ENCODE measurements around the gene PLEKHN1.
"Not testable (repeated sequence)": the region's sequence is repeated elsewhere in the genome, so short reads cannot be mapped to it uniquely, and the experiment has no call there.

The PLEKHN1 gene

DNA sequence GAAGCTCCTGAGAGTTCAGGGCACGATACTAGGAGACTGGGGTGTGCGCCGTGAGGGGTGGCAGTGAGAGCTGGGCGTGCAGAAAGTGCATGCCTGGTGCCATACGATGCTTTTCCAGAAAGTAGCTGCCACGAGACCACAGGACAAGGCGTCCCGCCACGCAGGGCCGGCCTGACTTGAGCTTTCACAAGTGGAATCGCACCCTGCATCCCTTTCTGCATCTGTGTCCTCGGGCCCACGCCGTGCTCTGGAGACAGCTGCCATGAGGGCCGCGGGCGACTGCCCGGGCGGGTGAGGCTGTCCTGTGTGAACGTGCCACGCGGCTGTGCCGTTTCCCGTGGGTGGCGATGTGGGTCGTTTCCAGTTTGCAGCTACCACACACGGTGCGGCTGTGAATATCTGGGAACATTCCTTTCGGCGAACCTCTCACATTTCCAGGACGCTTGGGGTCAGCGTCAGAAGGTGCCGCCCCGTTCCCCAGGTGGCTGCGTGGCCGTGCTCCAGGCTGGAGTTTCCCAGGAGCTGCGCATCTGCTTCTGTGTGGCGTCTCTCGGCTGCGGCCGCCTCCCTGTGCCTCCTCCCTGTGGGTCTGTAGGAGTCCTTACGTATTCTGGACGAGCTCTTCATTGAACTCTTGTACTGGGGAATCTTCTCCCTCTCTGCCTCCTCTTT is 16.6 kb downstream of the PLEKHN1 start:
- TF ChIP-seq FOXP2 (optimal IDR thresholded peaks at IDR 0.05; ENCODE audit: control extremely low read depth, extremely low read length, insufficient read depth) (no peak), POLR2AphosphoS5 (IDR thresholded peaks at IDR 0.05; ENCODE audit: borderline replicate concordance, low read depth, low read length) (no peak), EZH2 (IDR thresholded peaks at IDR 0.05) (no peak)
- no peak overlapping the region for H3K27ac ChIP-seq
- no peak overlapping the region for H3K4me3 ChIP-seq
- no peaks in the 10 kb centered on the region for H3K9me3 ChIP-seq (ENCODE audit: low read depth, low read length)
- H3K9ac ChIP-seq (ENCODE audit: insufficient read length), result no peak overlapping the region
- no peak for DNase-seq (ENCODE audit: low read depth, low spot score)
- no peaks in the 10 kb centered on the region for H3K36me3 ChIP-seq (ENCODE audit: insufficient read depth, low read length)

GRCh38 chr1:983798-984475 is 17.7 kb downstream of the PLEKHN1 start:
- Histone ChIP-seq H3K9me3 (ENCODE audit: low read depth, low read length) (no peaks in the 10 kb centered on the region), H3K27ac (no peak overlapping the region), H3K9ac (ENCODE audit: insufficient read length) (no peak overlapping the region), H3K4me3 (no peak overlapping the region; the same call in 1 of the 2 replicates), H3K36me3 (ENCODE audit: insufficient read depth, low read length) (no peaks in the 10 kb centered on the region)
- DNase-seq (ENCODE audit: low read depth, low spot score), result no peak
- TF ChIP-seq FOXP2 (optimal IDR thresholded peaks at IDR 0.05; ENCODE audit: control extremely low read depth, extremely low read length, insufficient read depth) (no peak), EZH2 (IDR thresholded peaks at IDR 0.05) (no peak), POLR2AphosphoS5 (IDR thresholded peaks at IDR 0.05; ENCODE audit: borderline replicate concordance, low read depth, low read length) (no peak)

GRCh38 chr1:984476-984814 is 18.2 kb downstream of the PLEKHN1 start:
- no peak for DNase-seq (ENCODE audit: low read depth, low spot score)
- Histone ChIP-seq H3K9ac (ENCODE audit: insufficient read length) (no peak overlapping the region), H3K9me3 (ENCODE audit: low read depth, low read length) (no peaks in the 10 kb centered on the region), H3K27ac (no peak overlapping the region), H3K36me3 (ENCODE audit: insufficient read depth, low read length) (no peaks in the 10 kb centered on the region), H3K4me3 (no peak overlapping the region; the same call in 1 of the 2 replicates)
- TF ChIP-seq EZH2 (IDR thresholded peaks at IDR 0.05) (no peak), POLR2AphosphoS5 (IDR thresholded peaks at IDR 0.05; ENCODE audit: borderline replicate concordance, low read depth, low read length) (no peak), FOXP2 (optimal IDR thresholded peaks at IDR 0.05; ENCODE audit: control extremely low read depth, extremely low read length, insufficient read depth) (no peak)

DNA sequence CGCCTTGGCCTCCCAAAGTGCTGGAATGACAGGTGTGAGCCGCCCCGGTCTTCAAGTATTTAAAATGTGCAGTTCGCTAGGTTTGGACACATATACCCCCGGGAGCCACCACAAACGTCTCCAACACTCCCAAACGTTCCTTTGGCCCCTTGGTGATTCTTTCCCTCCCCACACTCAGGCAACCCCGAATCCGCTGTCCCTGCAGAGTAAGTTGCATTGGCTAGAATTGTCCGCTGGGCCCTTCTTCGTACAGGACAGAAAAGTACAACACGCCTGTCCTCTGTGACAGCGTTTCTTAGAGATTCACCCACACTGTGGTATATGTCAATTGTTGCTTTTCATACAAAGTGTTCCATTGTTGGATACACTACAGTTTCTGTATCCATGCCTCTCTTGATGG is 18.8 kb downstream of the PLEKHN1 start:
- DNase-seq (ENCODE audit: low read depth, low spot score), result no peak
- no peak overlapping the region for H3K27ac ChIP-seq
- TF ChIP-seq FOXP2 (optimal IDR thresholded peaks at IDR 0.05; ENCODE audit: control extremely low read depth, extremely low read length, insufficient read depth), result no peak
- no peak for TF ChIP-seq EZH2 (IDR thresholded peaks at IDR 0.05)
- no peak for TF ChIP-seq POLR2AphosphoS5 (IDR thresholded peaks at IDR 0.05; ENCODE audit: borderline replicate concordance, low read depth, low read length)
- no peaks in the 10 kb centered on the region for H3K36me3 ChIP-seq (ENCODE audit: insufficient read depth, low read length)
- H3K4me3 ChIP-seq, result no peak overlapping the region
- H3K9me3 ChIP-seq (ENCODE audit: low read depth, low read length), result no peaks in the 10 kb centered on the region
- H3K9ac ChIP-seq (ENCODE audit: insufficient read length), result no peak overlapping the region

GRCh38 chr1:988061-988460 is 21.8 kb downstream of the PLEKHN1 start:
- not testable (repeated sequence) for DNase-seq (ENCODE audit: low read depth, low spot score); H3K9me3 ChIP-seq (ENCODE audit: low read depth, low read length); H3K27ac ChIP-seq; H3K4me3 ChIP-seq; H3K36me3 ChIP-seq (ENCODE audit: insufficient read depth, low read length); H3K9ac ChIP-seq (ENCODE audit: insufficient read length)

DNA sequence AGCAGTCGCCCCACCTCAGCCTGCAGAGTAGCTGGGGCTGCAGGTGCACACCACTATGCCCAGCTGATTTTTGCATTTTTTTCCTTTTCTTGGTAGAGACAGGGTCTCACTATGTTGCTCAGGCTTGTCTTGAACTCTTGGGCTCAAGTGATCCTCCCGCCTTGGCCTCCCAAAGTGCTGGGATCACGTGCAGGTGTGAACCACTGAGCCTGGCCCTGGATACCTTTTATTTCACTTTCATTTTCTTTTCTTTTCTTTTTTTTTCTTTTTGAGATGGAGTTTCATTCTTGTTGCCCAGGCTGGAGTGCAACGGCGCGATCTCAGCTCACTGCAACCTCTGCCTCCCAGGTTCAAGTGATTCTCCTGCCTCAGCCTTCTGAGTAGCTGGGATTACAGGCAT is 25.0 kb downstream of the PLEKHN1 start:
- DNase-seq (ENCODE audit: low read depth, low spot score); H3K9ac ChIP-seq (ENCODE audit: insufficient read length): not testable (repeated sequence)

DNA sequence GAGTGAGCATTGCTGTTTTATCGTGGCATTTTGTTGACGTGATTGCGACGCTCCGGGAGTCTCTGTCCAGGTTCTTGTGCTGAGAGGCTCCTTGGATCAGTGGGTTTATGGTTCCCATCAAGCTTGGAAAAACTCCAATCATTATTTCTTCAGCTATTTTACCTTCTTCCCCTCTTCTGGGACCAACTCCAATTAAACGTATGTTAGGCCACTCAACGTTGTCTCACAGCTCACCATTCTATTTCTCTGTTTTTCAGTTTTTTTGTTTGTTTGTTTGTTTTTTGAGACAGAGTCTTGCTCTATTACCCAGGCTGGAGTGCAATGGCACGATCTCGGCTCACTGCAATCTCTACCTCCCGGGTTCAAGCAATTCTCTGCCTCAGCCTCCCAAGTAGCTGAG is 25.6 kb downstream of the PLEKHN1 start:
- H3K27ac ChIP-seq, result no peak overlapping the region
- no peak overlapping the region for H3K4me3 ChIP-seq
- TF ChIP-seq FOXP2 (optimal IDR thresholded peaks at IDR 0.05; ENCODE audit: control extremely low read depth, extremely low read length, insufficient read depth) (no peak), EZH2 (IDR thresholded peaks at IDR 0.05) (no peak), POLR2AphosphoS5 (IDR thresholded peaks at IDR 0.05; ENCODE audit: borderline replicate concordance, low read depth, low read length) (no peak)
- H3K9ac ChIP-seq (ENCODE audit: insufficient read length), result no peak overlapping the region
- H3K9me3 ChIP-seq (ENCODE audit: low read depth, low read length), result no peaks in the 10 kb centered on the region
- no peak for DNase-seq (ENCODE audit: low read depth, low spot score)
- H3K36me3 ChIP-seq (ENCODE audit: insufficient read depth, low read length), result no peaks in the 10 kb centered on the region

More for the DNA sequence above, 25.0 kb downstream of the PLEKHN1 start:
- not testable (repeated sequence) for H3K4me3 ChIP-seq; H3K27ac ChIP-seq; H3K36me3 ChIP-seq (ENCODE audit: insufficient read depth, low read length); H3K9me3 ChIP-seq (ENCODE audit: low read depth, low read length)

GRCh38 chr1:992362-992761 is 26.1 kb downstream of the PLEKHN1 start:
- DNase-seq (ENCODE audit: low read depth, low spot score), result no peak
- H3K9ac ChIP-seq (ENCODE audit: insufficient read length), result no peak overlapping the region
- no peak overlapping the region for H3K4me3 ChIP-seq
- H3K36me3 ChIP-seq (ENCODE audit: insufficient read depth, low read length), result no peaks in the 10 kb centered on the region
- no peaks in the 10 kb centered on the region for H3K9me3 ChIP-seq (ENCODE audit: low read depth, low read length)
- no peak overlapping the region for H3K27ac ChIP-seq
- no peak for TF ChIP-seq POLR2AphosphoS5 (IDR thresholded peaks at IDR 0.05; ENCODE audit: borderline replicate concordance, low read depth, low read length)
- no peak for TF ChIP-seq FOXP2 (optimal IDR thresholded peaks at IDR 0.05; ENCODE audit: control extremely low read depth, extremely low read length, insufficient read depth)
- TF ChIP-seq EZH2 (IDR thresholded peaks at IDR 0.05), result no peak

DNA sequence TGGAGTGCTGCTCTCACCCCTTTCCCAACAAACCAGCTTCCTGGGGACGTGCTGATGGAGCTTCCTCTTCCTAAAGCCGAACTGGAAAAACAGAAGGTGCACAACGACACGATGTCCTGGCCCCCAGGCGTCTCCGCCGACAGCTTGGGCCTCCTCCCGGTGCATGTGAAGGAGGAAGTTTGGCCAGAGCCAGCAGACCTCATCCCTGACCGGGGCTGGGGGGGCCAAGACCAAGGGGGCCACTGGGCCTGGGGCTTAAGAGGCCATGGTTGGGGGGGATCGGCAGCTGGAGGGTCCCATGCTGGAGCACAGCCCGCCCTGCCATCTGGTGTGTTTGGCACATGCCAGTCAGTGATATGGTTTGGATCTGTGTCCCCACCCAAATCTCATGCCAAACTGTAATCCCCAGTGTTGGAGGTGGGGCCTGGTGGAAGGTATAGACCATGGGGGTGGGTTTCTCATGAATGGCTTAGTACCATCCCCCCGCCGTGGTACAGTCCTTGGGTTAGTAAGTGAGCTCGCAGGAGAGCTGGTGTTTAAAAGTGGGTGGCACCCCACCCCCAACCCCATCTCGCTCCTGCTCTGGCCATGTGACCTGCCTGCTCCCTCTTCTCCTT is 27.2 kb downstream of the PLEKHN1 start:
- no peak overlapping the region for H3K27ac ChIP-seq
- no peak for DNase-seq (ENCODE audit: low read depth, low spot score)
- H3K9ac ChIP-seq (ENCODE audit: insufficient read length), result no peak overlapping the region
- no peak for TF ChIP-seq FOXP2 (optimal IDR thresholded peaks at IDR 0.05; ENCODE audit: control extremely low read depth, extremely low read length, insufficient read depth)
- TF ChIP-seq EZH2 (IDR thresholded peaks at IDR 0.05), result no peak
- TF ChIP-seq POLR2AphosphoS5 (IDR thresholded peaks at IDR 0.05; ENCODE audit: borderline replicate concordance, low read depth, low read length), result no peak
- H3K9me3 ChIP-seq (ENCODE audit: low read depth, low read length), result no peaks in the 10 kb centered on the region
- no peaks in the 10 kb centered on the region for H3K36me3 ChIP-seq (ENCODE audit: insufficient read depth, low read length)
- no peak overlapping the region for H3K4me3 ChIP-seq

- not testable (repeated sequence) for H3K4me3 ChIP-seq; H3K9ac ChIP-seq (ENCODE audit: insufficient read length); DNase-seq (ENCODE audit: low read depth, low spot score); H3K27ac ChIP-seq; H3K36me3 ChIP-seq (ENCODE audit: insufficient read depth, low read length); H3K9me3 ChIP-seq (ENCODE audit: low read depth, low read length)
These were observed 28.3 kb downstream of the PLEKHN1 start for GRCh38 chr1:994546-994945.

Data from SK-N-MC (cell line).